CD1c-positive myeloid dendritic cell (primary cell): ENCODE results near the gene NAALADL2.

ENCODE experiments used
- DNase-seq: peaks from one replicate; pipeline ENCODE4 v3.0.0-alpha.2; 2016; ENCODE audit errors: extremely low spot score

The NAALADL2 gene

DNA sequence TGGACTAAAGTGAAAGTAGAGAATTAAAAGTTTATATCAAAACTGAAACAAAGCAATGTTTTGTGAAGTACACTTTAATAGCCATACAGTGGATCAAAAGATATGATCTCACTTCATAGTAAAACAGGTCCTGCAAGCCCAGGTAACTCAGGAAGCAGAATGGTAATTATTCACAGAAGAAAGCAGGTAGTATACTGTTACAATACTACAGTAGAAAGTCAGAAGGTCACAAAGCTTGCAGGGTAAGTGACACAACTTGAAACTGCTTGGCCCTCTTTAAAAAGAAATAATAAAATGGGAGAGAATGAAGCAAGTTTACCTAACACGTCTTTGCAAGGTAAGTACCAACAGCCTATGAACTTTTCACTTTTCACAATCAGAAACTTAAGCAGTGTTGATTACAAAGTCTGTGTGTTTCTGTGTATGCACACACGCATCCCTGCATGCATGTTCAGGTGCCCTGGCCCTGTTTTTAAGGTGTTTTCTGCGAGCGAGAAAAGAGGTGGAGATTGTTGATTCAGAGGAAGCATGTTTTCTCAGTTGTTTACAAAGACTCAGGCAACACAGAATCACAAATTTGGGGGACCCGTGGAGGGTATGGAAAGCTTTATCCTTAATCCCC is at the start of gene NAALADL2:
NAALADL2 (plus strand) TSS at position 221 of the 622 bp plus-strand sequence.
- DNase-seq: no peak

DNA sequence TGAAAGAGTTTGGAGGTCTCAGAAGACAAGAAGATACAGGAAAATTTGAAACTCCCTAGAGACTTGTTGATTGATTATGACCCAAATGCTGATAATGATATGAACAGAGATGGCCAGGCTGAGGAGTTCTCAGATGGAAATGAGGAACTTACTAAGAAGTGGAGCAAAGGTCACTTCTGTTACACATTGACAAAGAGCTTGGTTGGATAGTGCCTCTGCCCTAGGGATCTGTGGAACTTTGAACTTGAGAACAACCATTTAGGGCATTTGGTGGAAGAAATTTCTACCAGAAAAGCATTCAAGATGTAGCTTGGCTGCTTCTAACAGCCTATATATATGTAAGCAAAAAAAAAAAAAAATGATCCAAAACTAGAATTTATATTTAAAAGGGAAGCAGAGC is 48.9 kb upstream of the NAALADL2 start:
- DNase-seq: no peak

DNA sequence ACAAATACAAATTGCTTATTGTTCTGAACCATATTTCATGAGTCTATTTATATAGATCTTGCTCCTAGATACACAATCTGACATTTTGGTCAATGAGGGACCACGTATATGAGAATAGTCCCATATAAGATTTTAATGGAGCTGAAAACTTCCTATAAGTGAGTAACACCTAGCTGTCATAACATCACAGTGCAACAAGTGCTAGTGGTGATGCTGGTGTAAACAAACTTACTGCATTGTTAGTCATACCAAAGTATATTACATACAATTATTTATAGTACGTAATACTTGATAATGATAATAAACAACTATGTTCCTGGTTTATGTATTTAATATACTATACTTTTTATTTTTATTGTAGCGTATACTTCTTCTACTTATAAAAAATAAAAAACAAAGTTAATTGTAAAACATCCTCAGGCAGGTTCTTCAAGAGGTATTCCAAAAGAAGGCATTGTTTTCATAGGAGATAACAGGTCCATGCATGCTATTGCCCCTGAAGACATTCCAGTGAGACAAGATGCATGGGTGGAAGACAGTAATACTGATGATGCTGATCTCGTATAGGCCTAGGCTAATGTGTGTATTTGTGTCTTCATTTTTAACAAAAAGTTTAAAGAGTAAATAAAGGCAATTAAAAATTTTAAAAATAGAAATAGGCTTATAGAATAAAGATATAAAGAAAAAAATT is 46.8 kb upstream of the NAALADL2 start:
- no peak for DNase-seq

DNA sequence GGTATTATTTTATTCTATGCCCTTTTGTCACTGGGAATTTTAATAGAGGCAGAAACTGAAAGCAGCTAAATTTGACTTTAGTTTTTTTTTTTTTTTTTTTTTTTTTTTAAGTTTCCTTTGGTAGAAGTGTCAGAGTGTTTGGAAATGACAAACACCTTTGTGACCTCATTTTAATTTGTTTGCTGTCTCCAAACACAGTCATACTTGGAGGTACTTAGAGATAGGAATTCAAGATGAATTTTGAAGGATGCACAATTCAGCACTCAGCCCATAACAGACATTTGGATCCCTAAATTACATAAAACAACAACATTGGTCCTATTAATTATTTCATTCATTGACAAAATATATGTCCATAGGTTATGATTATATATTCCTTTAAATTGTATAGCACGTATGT is 43.4 kb upstream of the NAALADL2 start:
- no peak for DNase-seq

DNA sequence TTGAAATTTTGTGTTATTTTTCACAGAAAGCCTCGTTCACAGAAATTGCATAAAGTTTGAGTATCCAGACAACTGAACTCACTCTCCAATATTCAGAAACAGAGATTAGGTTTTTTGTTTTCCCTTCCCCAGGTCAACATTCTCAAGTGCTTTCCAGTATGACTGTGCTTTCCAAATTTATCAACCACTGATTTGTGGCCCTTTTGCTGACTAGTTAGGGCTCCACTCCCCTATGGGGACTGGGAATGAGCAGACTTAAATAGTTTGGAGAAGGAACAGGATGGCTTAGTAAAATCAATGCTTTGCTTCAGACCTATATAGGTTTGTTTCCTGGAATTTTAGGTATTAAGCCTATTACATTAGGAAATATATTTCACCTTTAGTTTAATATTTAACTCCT is 38.2 kb upstream of the NAALADL2 start:
- no peak for DNase-seq

DNA sequence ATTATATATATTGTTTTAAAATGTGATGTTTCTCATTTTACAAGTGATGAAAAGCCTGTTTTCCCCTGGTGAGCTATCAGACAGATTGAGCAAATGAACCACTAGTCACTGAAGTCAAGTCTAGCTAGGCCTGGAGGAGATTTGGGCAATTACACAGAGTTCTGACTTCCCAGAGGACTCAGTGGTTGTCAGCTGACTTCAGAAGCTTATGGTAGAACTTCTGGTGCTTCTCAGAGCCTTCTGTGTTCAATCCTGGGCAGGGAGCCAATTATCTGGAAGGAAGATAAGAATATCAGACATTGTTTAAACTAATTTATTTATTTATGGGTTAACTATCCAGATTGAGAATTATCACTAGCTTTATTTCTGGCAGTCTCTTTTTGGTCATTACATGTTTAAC is 37.7 kb upstream of the NAALADL2 start:
- DNase-seq: no peak

DNA sequence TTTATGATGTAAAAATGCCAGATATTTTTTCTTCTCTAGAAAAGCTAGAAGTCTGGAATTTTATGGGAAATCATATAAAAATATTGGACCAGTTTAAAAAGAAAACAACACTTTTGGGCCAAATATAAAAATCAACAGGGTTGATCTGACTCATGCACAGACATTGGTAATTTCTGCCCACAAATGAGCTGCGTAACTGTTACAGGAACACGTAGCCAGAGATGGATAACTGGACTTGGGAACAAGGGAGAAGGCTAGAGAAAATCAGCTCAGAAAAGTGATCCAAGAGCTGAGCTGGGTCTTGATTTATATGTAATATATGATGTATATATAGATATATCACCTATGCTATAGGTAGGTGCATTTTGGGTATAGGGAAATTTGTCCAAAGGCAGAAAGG is 36.8 kb upstream of the NAALADL2 start:
- DNase-seq: no peak

DNA sequence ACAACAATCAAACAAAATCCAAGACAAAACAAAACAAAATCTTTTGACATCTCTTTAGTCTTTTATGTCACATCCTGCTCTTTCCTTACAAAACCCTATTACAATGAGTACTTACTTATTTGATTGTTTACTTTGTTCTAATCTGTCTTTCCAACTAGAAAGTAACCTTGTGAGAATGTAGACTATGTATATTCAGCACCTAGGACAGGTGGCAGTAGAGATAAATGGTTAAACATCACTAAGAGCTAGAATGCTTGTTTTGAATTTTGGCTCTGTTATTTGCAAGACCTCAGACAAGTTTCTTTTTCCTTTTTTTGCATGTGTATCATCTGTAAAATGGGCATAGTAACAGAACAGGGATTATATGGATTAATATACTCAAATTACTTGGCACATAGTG is 33.1 kb upstream of the NAALADL2 start:
- DNase-seq: no peak

DNA sequence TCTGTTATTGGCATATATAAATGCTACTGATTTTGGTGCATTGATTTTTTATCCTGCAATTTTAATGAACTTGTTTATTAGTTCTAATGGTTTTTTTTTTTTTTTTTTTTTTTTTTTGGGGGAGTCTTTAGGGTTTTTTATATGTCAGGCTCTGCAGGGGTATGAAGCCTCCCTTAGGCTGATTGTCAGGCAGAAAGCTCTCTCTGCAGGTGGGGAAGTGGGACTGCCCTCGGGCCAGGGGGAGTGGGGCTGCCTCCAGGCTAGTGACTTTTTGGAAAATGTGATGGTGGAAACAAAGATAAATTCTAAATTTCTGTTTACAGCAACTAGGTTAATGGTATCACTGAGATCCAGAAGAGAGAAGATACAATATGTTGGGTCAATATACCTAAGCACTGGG is 14.4 kb upstream of the NAALADL2 start:
- DNase-seq: no peak

DNA sequence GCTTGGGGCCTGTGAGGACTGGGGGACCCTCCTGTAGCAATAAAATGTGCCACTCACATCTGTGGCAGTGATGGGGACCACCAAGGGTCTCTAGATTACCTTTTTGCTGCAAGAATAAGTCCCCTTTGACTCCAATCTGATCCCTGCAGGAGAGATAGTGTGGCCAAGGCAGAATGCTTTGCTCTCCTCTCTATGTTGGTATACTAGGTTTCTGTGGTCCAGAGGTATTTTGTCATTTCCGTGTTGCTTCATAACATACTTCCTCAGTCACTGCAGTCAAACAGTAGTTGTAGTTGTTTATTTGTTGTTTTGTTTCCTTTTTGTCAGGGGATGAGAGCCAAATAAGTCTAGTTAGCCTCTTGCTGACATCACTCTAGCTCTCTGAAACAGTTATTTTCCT is 13.1 kb upstream of the NAALADL2 start:
- no peak for DNase-seq

DNA sequence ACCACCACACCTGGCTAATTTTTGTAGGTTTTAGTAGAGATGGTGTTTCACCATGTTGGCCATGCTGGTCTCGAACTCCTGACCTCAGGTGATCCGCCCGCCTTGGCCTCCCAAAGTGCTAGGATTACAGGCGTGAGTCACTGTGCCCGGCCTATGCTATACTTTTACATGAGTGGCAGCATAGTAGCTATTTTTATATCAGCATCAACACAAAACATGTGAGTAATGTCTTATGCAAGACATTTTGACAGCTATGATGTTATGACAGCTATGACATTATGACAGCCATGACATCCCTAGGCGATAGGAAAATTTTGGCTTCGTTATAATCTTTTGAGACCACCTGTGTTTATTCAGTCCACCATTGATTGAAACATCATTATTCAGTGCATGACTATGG is 4.1 kb upstream of the NAALADL2 start:
- no peak for DNase-seq

DNA sequence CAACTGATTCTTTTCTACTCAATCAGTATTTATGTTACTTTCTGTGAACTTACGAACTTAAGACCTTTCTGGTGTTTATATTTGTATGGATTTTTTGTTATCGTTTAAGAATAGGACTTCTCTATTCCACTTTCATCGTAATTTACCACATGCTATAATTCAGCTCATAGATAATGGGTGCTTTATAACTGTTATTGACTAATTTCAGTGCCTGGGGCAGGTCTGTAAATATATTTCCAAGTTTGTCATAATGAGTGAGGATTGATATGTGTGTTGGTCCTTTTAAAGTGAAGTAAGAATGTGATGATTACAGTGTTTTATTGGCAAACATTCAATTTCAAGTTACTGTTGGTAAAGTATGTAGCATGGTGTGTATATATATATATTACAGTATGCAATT is 1.8 kb upstream of the NAALADL2 start:
- DNase-seq: no peak

DNA sequence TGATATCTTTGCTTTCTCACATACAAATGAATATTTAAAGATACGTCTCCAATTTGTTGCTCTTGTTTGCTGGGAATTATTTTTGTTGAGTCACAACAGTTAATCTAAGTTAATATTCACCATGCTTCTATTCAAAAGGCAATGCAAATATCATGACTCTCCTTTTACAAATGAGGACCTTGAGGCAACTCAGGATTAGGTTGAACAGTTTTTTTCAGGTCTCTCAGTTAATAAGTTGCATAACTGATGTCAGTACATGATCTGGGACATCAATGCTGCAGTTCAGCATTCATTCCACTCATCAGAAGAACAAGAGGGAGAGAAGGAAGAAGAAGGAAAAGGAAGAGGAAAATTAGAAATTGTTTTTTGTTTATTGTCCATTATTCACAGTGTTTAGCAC is 781 bp upstream of the NAALADL2 start:
- DNase-seq: no peak

DNA sequence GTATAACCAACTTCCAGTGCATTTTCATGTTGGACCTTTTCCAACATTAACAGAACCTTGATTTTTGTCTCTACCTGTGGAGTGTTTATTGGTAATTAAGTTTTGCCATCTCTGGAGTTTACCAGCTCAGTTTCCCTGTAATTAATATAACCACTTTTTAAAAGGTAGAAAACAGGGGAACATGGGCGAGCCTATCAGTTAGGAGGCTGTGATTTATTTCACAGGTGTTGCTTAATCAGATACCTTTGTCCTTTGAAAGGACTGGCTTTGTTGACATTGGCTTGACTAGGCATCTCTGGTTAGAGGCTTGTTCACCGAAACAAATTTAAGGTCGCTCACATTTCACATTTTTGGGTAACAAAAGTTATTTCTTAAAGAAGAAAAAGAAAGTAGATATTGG is 622 bp downstream of the NAALADL2 start:
- DNase-seq: no peak

DNA sequence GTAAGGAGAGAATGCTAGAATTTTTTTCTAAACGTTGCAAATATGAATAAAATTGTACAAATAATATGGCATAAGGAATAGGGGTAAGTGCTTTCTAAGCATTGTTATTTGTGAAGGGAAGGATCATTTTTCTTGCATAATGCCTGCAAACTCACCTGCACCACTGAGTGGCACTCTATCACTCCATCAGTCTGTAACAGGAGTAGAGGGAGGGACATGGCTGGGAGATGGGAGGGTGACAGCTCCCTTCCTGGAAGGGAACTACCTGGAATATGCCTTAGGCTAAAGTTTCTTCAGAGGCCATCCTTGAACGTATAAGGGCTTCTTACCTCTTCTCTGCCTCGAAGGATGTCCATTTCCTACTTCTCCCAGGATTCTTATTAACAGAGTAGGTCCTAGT is 3.0 kb downstream of the NAALADL2 start:
- DNase-seq: no peak

DNA sequence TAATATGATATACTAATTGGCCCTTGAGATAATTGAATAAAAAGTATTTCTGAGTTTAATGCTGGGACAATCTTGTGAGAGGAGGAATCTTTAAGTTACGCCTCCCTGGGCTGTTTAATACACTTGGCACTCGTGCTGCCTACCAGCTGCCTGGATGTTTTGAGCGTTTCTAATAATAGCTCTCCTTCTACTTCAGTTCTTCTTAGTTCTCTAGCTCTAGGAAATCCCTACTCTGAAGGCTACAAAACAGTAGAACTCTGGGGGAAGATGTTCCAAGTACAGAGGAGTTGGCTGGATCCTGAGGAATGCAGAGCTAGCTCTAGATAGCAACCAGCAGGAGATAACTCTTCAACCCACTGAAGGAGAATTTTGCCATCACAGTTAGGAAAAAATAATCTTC is 3.5 kb downstream of the NAALADL2 start:
- DNase-seq: no peak

DNA sequence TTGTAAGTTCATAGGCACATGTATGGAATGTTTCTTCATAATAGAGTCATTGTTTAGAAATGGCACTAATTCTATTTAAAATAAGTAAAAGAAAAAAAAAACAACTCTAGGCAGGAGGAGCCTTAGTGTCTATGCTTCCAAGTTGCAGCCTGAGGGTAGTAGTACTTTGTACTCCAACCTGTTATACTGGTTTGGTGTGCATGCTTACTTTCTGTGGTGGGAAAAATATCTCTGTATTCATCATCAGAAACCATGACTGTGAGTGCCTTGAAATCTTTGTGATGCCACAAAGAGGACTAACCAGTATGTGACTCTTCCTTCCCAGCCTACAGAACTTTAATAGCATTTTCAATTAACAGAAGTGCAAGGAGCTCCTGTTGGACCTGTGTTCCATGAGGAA is 4.4 kb downstream of the NAALADL2 start:
- DNase-seq: no peak

DNA sequence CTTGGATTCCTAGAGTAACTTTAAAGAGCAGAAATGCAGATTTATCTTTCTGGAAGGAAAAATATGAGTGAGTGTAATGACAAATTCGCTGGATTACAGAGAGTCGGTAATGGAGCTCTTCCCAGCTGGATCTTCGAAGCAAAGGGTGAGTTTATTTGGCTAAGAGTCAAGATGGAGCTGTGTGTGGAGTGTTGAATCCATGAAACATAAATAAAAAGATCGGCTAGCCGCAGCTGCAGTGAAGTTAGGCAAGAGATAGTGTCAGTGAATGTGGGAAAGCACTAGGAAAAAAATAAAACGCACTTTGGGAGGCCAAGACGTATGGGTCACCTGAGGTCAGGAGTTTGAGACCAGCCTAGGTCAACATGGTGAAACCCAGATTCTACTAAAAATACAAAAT is 10.3 kb downstream of the NAALADL2 start:
- DNase-seq: no peak

DNA sequence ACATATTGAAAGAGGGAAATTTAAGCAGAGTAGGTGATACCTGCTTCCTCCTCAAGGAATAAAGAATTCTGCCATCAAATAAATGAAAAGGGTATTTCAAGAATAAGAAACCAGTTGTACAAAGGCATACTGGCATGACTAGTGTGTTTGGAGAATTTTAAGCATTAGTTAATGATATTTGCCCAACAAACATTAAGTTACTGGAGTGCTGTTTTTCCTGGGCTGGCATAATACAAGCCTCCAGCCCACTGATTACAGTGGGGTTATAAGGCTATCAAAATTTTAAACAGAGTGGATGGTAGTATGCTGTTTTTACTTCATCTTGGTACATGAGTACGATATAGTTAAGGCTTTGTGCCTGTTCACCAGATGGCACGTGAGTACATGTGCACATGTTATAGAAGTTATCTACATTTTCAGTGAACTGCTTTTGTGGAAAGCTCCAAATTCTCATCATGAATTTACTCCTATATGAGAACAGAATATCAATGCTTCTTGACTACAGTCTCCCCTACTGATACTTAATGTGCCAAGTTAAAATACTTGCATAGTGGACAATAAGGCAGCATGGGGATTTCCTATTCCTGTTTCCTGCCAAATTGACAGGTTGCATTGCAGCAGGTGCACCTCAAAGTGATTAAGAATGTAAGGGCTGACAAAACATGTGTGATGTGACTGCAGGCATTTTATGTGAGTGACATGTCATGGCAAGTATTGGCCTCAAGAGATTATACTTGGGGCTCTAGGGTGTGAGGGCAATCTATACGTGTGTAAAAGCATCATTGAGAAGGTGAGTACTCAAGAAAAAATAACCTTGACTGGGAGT is 14.9 kb downstream of the NAALADL2 start:
- no peak for DNase-seq

DNA sequence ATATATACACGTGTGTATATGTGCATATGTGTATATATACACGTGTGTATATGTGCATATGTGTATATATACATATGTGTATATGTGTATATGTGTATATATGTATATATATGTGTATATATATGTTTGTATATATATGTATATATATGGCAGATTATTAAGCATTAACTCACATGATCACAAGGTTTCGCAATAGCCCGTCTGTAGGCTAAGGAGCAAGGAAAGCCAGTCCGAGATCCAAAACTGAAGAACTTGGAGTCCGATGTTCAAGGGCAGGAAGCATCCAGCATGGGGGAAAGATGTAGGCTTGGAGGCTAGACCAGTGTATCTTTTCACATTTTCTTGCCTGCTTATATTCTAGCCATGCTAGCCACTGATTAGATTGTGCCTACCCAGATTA is 23.7 kb downstream of the NAALADL2 start:
- no peak for DNase-seq

DNA sequence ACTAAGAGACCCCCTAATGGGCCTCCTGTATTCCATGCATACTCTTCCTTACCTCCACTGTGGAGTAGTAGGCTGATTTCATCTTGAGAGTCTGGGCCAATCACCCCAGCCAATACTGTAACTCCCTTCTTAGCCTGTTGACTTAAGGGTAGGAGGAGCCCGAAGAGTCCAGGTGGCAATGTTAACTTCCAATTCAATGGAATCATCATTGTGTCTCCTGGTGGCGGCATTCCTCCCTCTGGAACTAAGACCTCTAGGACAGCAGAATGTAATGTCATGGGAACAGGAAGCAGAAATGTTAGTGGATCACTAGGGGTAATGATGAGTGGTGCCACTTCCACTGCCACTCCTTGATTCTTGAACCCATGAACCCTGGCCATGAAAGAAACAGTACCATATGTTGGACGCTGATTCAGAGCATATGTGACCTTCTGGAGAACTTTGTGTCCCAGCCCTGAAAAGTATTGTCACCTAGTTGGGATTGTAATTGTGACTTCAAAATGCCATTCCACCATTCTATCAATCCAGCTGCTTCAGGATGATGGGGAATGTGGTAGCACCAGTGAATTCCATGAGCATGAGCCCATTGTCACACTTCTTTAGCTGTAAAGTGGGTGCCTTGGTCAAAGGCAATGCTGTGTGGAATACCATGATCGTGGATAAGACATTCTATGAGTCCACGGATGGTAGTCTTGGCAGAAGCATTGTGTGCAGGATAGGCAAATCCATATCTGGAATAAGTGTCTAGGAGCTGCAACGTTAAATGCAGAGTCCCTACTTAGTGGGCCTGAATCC is 24.9 kb downstream of the NAALADL2 start:
- no peak for DNase-seq
